ENCODE measurements around the gene NPPB.

DNA sequence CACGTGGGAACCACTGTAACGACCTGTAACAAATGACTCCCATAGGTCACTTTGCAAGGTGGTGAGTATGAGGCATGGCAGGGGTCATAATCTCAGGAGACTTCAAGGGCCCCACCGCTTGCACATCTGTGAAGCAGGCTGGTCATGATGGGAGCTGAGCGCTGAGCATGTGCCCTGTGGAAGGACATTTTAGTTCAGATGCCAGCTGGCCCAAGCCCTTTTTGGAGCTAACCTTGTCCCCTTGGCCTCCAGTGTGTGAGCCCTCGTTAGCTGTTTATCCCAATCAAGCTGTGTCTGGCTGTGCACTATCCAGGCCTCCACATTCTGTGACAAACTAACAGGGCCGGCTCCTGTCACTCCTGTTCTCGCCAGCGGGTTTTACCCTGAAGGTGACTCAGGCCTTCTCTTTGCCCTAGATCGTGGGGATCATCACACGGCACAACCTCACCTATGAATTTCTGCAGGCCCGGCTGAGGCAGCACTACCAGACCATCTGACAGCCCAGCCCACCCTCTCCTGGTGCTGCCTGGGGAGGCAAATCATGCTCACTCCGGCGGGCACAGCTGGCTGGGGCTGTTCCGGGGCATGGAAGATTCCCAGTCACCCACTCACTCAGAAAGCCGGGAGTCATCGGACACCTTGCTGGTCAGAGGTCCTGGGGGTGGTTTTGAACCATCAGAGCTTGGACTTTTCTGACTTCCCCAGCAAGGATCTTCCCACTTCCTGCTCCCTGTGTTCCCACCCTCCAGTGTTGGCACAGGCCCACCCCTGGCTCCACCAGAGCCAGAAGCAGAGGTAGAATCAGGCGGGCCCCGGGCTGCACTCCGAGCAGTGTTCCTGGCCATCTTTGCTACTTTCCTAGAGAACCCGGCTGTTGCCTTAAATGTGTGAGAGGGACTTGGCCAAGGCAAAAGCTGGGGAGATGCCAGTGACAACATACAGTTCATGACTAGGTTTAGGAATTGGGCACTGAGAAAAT, 18.7 kb downstream of the NPPB start:
- TF ChIP-seq, protein P1, sequence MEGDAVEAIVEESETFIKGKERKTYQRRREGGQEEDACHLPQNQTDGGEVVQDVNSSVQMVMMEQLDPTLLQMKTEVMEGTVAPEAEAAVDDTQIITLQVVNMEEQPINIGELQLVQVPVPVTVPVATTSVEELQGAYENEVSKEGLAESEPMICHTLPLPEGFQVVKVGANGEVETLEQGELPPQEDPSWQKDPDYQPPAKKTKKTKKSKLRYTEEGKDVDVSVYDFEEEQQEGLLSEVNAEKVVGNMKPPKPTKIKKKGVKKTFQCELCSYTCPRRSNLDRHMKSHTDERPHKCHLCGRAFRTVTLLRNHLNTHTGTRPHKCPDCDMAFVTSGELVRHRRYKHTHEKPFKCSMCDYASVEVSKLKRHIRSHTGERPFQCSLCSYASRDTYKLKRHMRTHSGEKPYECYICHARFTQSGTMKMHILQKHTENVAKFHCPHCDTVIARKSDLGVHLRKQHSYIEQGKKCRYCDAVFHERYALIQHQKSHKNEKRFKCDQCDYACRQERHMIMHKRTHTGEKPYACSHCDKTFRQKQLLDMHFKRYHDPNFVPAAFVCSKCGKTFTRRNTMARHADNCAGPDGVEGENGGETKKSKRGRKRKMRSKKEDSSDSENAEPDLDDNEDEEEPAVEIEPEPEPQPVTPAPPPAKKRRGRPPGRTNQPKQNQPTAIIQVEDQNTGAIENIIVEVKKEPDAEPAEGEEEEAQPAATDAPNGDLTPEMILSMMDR (IDR thresholded peaks at IDR 0.05; ENCODE audit: control extremely low read depth in 1 of 3, insufficient read depth in 1 of 3, low read depth in 1 of 3, low read length in 3 of 3): no peak
- TF ChIP-seq RAD21 (IDR thresholded peaks at IDR 0.05 in 1 of 2, conservative IDR thresholded peaks at IDR 0.05 in 1 of 2; ENCODE audit: low read depth in 2 of 2, low read length in 2 of 2): no peak
- no peak for TF ChIP-seq EGR1 (IDR thresholded peaks at IDR 0.05; ENCODE audit: borderline replicate concordance, low read depth, low read length)
- TF ChIP-seq TBP (IDR thresholded peaks at IDR 0.05; ENCODE audit: low read depth, low read length): no peak
- TF ChIP-seq NRF1 (IDR thresholded peaks at IDR 0.05; ENCODE audit: low read depth, low read length): no peak
- no peak for TF ChIP-seq TAF1 (IDR thresholded peaks at IDR 0.05; ENCODE audit: low read depth, low read length)
- TF ChIP-seq KDM4A (IDR thresholded peaks at IDR 0.05; ENCODE audit: low read depth, low read length, severe bottlenecking): no peak
- TF ChIP-seq, protein P2, sequence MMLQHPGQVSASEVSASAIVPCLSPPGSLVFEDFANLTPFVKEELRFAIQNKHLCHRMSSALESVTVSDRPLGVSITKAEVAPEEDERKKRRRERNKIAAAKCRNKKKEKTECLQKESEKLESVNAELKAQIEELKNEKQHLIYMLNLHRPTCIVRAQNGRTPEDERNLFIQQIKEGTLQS (IDR thresholded peaks at IDR 0.05; ENCODE audit: insufficient read depth, low read depth, low read length): no peak
- no peak for TF ChIP-seq JUND (IDR thresholded peaks at IDR 0.05; ENCODE audit: low read length)
- TF ChIP-seq EZH2 (IDR thresholded peaks at IDR 0.05; ENCODE audit: low read depth, low read length, severe bottlenecking): no peak
- TF ChIP-seq SP2 (IDR thresholded peaks at IDR 0.05; ENCODE audit: low read length): no peak
- TF ChIP-seq, protein P3, sequence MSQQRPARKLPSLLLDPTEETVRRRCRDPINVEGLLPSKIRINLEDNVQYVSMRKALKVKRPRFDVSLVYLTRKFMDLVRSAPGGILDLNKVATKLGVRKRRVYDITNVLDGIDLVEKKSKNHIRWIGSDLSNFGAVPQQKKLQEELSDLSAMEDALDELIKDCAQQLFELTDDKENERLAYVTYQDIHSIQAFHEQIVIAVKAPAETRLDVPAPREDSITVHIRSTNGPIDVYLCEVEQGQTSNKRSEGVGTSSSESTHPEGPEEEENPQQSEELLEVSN (IDR thresholded peaks at IDR 0.05): no peak

Data from H1 (cell line).